ENCODE data around the gene THPO. TPM values are rescaled to one million over a fixed set of nuclear protein-coding genes. Genes with fewer than 3 reads are reported as not detected.

Gene THPO
- total RNA-seq, 1 donor from 2014 or later, result not detected

DNA sequence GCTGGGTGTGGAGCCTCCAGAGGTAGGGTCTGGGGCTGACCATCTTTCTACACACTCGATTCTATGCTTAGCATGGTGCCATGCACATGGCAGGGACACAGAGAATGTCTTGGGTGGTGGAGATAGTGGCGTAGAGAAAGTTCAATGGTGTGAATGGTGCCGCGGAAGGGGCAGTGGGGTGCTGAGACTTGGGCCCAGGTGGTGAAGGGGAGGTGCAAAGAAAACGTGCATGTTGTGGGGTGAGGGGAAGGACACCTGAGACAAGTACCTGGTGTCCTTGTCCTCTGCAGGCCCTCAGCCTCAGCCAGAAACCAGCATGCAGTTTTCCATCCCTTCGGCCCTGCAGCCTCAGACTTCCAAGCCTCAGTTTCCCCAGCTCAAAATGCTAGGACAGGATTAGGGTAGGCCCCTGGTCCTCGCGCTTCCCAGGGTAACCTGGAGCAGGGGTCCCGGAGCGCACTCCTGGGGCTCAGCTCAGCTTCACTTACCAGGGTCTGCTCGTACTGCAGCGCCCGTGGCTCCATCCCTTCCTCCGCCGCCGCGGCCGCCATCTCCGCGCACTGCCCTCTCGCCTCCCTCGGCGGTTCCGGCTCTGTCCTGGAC, 17.0 kb downstream of the THPO start:
- Histone ChIP-seq H3K27ac (peak overlapping the region; percentile 99 to 100), H3K9me3 (no peaks in the 10 kb centered on the region), H3K4me1 (peaks cover 5 to 15% of the 10 kb centered on the region in 2 donors), H3K4me3 (peak overlapping the region; percentile 64 to 78), H3K27me3 (no peaks in the 10 kb centered on the region), H3K36me3 (peaks cover 2 to 21% of the 10 kb centered on the region in 2 donors)
- intact Hi-C loops (cut with DNase I), result loop anchor here (1.0 to 10.0 kb wide), 5 partner anchors 26 to 414 kb away; partner anchors contain the start of genes ABCC5, ABCF3 and PSMD2
- no peak for DNase-seq (ENCODE audit: low spot score in 2 of 2)
- TF ChIP-seq, protein P1, sequence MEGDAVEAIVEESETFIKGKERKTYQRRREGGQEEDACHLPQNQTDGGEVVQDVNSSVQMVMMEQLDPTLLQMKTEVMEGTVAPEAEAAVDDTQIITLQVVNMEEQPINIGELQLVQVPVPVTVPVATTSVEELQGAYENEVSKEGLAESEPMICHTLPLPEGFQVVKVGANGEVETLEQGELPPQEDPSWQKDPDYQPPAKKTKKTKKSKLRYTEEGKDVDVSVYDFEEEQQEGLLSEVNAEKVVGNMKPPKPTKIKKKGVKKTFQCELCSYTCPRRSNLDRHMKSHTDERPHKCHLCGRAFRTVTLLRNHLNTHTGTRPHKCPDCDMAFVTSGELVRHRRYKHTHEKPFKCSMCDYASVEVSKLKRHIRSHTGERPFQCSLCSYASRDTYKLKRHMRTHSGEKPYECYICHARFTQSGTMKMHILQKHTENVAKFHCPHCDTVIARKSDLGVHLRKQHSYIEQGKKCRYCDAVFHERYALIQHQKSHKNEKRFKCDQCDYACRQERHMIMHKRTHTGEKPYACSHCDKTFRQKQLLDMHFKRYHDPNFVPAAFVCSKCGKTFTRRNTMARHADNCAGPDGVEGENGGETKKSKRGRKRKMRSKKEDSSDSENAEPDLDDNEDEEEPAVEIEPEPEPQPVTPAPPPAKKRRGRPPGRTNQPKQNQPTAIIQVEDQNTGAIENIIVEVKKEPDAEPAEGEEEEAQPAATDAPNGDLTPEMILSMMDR (IDR thresholded peaks at IDR 0.05), result no peak

DNA sequence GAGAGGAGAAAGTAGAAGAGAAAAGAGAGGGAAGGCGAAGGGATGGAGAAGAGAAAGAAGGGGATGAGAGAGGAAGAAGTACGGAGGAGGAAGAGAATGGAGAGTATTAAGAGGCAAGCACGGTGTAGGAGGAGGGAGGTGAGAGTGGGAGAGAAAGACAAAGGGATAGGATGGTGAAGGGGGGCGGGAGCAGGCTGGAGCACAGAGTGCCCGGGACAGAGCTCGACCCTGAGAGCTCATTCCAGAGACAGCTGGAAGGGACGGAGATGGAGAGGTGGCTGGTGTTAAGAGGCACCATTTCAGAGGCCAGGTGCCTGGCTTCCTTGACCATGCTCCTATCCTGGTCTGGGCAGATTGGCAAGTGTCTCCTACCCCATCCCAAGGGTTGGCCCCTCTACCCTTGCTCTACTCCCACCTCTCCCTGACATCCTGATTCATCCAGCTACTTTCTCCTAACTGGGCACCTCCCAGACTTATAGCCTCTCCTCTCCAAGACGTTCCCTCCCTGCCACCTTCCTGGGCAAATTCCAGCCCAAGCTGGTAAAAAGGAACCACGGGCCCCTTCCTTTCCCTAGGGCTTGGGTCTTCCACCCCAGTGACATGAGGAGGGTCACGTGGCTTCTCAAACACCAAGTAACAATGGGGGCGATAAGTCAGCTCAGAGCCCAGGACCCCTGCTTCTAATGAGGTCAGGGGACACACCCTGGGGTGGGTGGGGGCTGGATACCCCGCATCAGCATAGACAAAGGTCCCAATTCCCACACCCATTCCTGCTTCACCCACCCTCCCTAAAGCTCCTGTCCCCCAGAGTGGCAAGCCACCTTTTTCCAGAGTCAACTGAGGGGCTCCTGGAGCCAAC, 17.7 kb downstream of the THPO start:
- TF ChIP-seq, protein P1 (IDR thresholded peaks at IDR 0.05), result no peak
- Histone ChIP-seq H3K27ac (no peak overlapping the region), H3K4me3 (peak overlapping the region; percentile 64 to 78), H3K27me3 (no peaks in the 10 kb centered on the region), H3K36me3 (peaks cover 4 to 18% of the 10 kb centered on the region in 2 donors), H3K4me1 (peaks cover 5 to 15% of the 10 kb centered on the region in 2 donors), H3K9me3 (no peaks in the 10 kb centered on the region)
- DNase-seq (ENCODE audit: low spot score in 2 of 2), result no peak
- intact Hi-C loops (cut with DNase I), result loop anchor here (5.0 to 10.0 kb wide), 3 partner anchors 173 to 415 kb away; partner anchors contain the start of genes ABCC5 and ABCF3

DNA sequence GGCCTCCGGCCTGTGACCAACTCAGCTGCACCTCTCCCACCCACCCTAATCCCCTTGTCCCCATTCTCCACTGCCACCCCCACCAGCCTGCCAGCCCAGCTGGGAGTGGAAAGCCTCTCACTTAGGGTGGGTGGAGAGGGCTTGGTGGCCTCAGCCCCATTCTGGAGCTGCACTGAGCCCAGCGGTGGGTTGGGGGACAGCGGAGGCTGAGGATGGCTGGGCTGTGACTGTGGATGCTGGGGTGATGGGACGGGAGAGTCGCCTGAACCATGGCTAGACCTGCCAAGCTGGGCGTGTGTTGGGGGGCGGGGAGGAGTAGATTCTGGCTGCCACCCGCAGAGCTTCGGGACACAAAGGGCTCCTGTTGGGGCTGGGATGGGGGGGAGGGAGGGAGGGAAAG, 18.4 kb downstream of the THPO start:
- Histone ChIP-seq H3K4me3 (no peak overlapping the region), H3K9me3 (no peaks in the 10 kb centered on the region), H3K27me3 (no peaks in the 10 kb centered on the region), H3K36me3 (peaks cover 4 to 11% of the 10 kb centered on the region in 2 donors), H3K4me1 (peaks cover 5 to 15% of the 10 kb centered on the region in 2 donors), H3K27ac (no peak overlapping the region)
- no peak for DNase-seq (ENCODE audit: low spot score in 2 of 2)
- intact Hi-C loops (cut with DNase I), result loop anchor here (5.0 to 10.0 kb wide), 3 partner anchors 172 to 415 kb away; partner anchors contain the start of genes ABCC5 and ABCF3
- TF ChIP-seq, protein P1 (IDR thresholded peaks at IDR 0.05), result no peak

DNA sequence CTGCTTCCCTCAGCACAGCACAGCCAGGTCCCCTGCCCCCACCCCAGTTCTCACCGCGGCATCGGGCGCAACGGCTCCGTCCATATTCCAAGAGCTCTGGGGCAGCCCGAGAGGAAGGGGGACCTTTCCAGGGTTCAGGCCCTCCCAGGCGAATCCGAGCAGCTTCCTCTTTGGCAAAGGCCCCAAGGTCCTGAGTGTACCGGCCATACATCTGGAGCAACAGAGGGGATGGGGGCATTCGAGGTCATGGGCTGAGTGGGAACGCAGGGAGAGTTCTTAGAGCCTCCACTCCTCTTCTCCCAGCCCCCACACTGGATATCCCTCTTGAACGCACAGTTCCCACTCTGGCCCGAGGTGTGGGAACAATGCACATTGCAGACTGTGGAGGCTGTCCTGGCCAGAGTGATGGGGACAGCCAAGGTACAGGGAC, 19.1 kb downstream of the THPO start:
- TF ChIP-seq, protein P1 (IDR thresholded peaks at IDR 0.05), result no peak
- H3K4me1 ChIP-seq, result peaks cover 5 to 14% of the 10 kb centered on the region in 2 donors
- intact Hi-C loops (cut with DNase I), result no loop called here
- no peaks in the 10 kb centered on the region for H3K9me3 ChIP-seq
- H3K4me3 ChIP-seq, result no peak overlapping the region
- no peaks in the 10 kb centered on the region for H3K27me3 ChIP-seq
- H3K36me3 ChIP-seq, result peaks cover 4 to 10% of the 10 kb centered on the region in 2 donors
- DNase-seq (ENCODE audit: low spot score in 2 of 2), result no peak
- H3K27ac ChIP-seq, result no peak overlapping the region

DNA sequence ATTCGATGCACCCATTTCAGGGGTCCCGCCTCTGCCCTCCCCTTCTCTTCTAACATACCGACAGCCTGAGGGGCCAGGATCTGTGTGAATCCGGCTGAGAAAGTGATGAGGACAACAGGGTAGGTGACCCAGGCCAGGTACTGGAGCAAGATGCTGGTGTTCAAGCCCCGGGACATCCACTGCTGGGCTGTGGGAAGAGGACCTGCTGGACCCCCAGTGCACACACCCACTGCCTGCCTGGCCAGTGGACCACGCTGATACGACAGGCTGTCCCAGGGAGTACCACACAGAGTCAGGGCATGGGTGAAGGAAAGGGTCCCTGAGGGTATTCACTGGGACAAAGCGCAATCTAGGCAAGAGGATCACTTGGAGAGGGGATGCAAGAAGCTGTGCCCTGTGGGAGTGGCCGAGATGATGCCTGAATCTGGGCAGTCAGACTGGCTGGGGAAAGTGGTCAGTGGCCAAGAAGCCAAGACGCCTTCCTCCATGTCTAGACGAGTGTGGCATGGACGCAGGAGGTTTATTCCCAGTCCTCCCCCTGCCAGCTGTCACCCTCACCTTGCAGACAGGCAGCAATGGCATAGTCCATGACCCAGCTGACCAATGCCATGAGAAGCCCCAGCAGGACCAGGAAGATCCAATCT, 19.8 kb downstream of the THPO start:
- H3K27ac ChIP-seq, result no peak overlapping the region
- no peak overlapping the region for H3K4me3 ChIP-seq
- intact Hi-C loops (cut with DNase I), result no loop called here
- no peaks in the 10 kb centered on the region for H3K9me3 ChIP-seq
- peaks cover 4 to 10% of the 10 kb centered on the region in 2 donors for H3K36me3 ChIP-seq
- TF ChIP-seq, protein P1 (IDR thresholded peaks at IDR 0.05), result no peak
- DNase-seq (ENCODE audit: low spot score in 2 of 2), result no peak
- H3K4me1 ChIP-seq, result peaks cover 0 to 9% of the 10 kb centered on the region in 2 donors
- H3K27me3 ChIP-seq, result no peaks in the 10 kb centered on the region
